CD4-positive, alpha-beta T cell treated with Interferon alpha-2 for 1 hour (primary cell): ENCODE measurements around the gene KLF11.
"Not testable (repeated sequence)": the region's sequence is repeated elsewhere in the genome, so short reads cannot be mapped to it uniquely, and the experiment has no call there.

ENCODE experiments used
- DNase-seq, 2 donors: peaks; one replicate each; pipeline ENCODE4 v3.0.0-alpha.2; 2020 to 2022

KLF11 gene

GRCh38 chr2:10027660-10028330, 15.6 kb upstream of the KLF11 start:
- no peak for DNase-seq

- no peak for DNase-seq
Measured at GRCh38 chr2:10028407-10028987, 14.9 kb upstream of the KLF11 start.

GRCh38 chr2:10028988-10029874, 14.1 kb upstream of the KLF11 start:
- DNase-seq = peak; percentile 75 to 78

- no peak for DNase-seq
Measured at GRCh38 chr2:10029875-10030223, 13.5 kb upstream of the KLF11 start.

GRCh38 chr2:10030311-10030736, 13.0 kb upstream of the KLF11 start:
- no peak for DNase-seq

- not testable (repeated sequence) for DNase-seq
Measured at GRCh38 chr2:10030798-10031197, 12.6 kb upstream of the KLF11 start.

GRCh38 chr2:10031886-10032745, 11.2 kb upstream of the KLF11 start:
- DNase-seq = no peak

- DNase-seq = no peak
Measured at GRCh38 chr2:10032746-10033105, 10.6 kb upstream of the KLF11 start.

GRCh38 chr2:10033251-10034006, 9.9 kb upstream of the KLF11 start:
- no peak for DNase-seq

GRCh38 chr2:10034333-10035052, 8.9 kb upstream of the KLF11 start:
- no peak for DNase-seq

- peak in 1 of 2 donors; percentile 37 for DNase-seq
Measured at GRCh38 chr2:10035053-10035422, 8.3 kb upstream of the KLF11 start.

GRCh38 chr2:10035633-10036032, 7.7 kb upstream of the KLF11 start:
- DNase-seq = no peak

GRCh38 chr2:10036095-10036884, 7.1 kb upstream of the KLF11 start:
- DNase-seq = peak; percentile 67 to 75

GRCh38 chr2:10038123-10038522, 5.2 kb upstream of the KLF11 start:
- no peak for DNase-seq

GRCh38 chr2:10038716-10039115, 4.6 kb upstream of the KLF11 start:
- DNase-seq = no peak

GRCh38 chr2:10039658-10040410, 3.5 kb upstream of the KLF11 start:
- no peak for DNase-seq

- no peak for DNase-seq
Measured at GRCh38 chr2:10041711-10042110, 1.6 kb upstream of the KLF11 start.

- peak; percentile 57 to 65 for DNase-seq
Measured at GRCh38 chr2:10042301-10043161, 819 bp upstream of the KLF11 start.
